ENCODE data around the gene VSTM5.

DNA sequence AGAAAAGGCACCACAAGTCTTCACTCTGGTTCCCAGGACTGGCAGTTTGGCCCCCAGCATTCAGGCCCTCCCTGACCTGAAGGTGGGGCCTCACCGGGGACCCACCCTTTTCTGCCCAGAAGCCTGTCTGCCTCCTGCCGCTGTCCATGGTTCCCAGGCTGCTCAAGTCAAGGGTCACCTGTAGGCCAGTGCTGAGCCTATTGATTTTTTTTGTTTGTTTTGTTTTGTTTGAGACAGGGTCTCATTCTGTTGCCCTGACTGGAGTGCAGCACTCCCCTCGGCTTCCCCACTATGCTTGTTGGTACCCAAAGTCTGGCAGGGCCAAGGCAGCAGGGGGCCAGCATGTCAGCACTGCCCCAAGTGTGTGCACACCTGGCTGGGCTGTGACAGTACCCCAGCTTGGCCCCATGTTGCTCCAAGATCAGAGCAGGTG is 77.4 kb downstream of the VSTM5 start:
- TF ChIP-seq YY1 (IDR thresholded peaks at IDR 0.05; ENCODE audit: insufficient read depth, insufficient read length) (no peak), ZNF274 (IDR thresholded peaks at IDR 0.05; ENCODE audit: low read depth, low read length) (no peak), SUZ12 (IDR thresholded peaks at IDR 0.05; ENCODE audit: extremely low read depth, insufficient read depth, insufficient read length) (no peak)
